DMS 273 (cell line): ENCODE results near the gene SLC2A8.

Experiments
- DNase-seq: peaks from one replicate; lab custom pipeline; 2025; ENCODE audit not compliant: unreplicated experiment; lab: John Stamatoyannopoulos, UW

SLC2A8 gene, protein sequence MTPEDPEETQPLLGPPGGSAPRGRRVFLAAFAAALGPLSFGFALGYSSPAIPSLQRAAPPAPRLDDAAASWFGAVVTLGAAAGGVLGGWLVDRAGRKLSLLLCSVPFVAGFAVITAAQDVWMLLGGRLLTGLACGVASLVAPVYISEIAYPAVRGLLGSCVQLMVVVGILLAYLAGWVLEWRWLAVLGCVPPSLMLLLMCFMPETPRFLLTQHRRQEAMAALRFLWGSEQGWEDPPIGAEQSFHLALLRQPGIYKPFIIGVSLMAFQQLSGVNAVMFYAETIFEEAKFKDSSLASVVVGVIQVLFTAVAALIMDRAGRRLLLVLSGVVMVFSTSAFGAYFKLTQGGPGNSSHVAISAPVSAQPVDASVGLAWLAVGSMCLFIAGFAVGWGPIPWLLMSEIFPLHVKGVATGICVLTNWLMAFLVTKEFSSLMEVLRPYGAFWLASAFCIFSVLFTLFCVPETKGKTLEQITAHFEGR

GRCh38 chr9:127396808-127397645 lies at the start of gene SLC2A8:
Gene SLC2A8 (plus strand): TSS chr9:127397169. CDS start chr9:127397231, 62 bp downstream.
- peak; percentile 99 for DNase-seq

DNA sequence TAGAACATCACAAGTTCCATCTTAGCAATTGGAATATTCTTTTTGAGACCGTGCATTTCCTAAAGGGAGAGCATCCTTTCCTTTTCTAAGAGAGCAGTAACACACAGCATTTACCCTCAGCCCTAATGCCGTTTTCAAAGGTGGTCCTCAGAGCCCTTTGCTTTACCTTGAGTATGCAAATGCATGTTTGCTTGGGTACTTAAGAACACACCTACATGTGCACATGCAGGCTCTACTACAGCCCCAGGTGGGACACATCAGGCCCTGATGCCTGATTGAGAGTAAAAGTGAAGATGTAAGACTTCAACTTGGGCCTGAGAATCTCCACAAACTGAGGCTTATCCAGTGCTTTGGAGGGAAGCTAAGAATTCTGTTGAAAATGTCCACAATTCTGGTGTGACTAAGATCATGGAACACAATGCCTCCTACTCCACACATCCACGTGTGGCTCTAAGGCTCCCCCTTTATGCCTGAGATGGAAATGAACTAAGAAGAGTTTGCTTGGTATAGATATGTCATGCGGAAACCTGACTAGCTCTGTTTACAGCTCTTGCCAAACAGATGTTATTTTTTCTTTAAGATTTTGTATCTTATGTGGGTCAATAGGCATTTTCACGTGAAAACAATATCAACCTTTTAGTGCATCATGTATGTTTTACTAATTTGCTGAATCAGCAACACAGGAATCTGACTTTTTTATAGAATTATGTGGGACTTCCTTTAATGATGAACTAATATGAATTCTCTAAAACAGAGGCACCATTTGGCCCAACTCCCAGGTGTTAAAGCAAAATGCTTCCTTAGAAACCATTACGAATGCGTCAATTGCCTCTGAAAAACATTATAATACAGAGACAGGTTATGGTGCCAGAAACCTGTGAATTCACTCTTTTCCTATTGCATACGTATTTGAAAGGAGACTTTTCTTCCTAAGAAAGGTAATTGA lies 48.9 kb upstream of the SLC2A8 start:
- DNase-seq: peak; percentile 57

DNA sequence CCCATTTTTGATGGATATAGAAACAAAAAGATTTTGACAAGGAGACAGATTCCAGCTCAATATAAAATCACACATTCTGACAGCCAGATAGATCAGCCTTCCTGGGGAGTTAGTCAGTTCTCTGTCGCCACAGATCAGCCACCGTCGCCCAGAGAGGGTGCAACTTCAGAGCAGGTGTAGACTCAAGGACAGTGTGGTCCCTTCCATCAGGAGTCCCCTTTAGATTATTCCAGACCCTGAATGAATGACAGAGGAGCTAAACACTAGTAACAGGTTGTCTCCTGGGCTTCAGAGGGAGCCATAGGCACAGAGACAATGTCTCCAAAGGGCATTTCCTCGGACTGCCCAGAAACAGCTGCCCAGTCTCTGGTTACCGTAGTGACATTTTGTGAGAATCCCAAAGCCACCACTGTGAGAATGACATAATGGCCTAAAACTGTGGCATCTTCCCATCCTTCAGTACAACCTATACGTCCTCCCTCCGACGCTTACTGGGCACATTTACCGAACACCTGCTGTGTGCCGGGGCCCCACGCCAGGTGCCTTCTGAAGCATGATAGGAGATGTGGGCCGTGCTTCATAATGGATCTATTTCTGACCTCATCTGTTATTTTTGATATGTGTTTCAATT lies 47.4 kb upstream of the SLC2A8 start:
- DNase-seq: no peak

GRCh38 chr9:127351182-127352166 lies 45.5 kb upstream of the SLC2A8 start:
- DNase-seq: no peak

GRCh38 chr9:127353882-127354281 lies 43.1 kb upstream of the SLC2A8 start:
- DNase-seq: no peak

DNA sequence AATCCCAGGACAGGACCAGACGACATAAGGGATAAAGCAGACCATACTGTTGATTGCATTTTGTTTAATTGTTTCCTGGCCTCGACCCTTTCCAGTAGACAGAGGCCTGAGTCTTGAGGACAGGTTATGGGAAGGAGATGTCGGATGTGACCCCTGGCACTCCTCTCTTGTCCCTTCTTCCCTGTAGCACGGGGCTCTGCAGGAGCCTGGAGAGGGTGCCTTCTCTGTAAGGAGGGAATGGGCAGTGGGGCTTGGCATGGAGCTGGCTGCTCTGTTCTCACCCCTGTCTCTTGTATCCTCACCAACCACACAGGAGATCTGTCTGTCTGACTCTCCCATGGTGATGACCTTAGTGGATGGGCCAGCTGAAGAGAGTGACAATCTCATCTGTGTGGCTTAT lies 40.1 kb upstream of the SLC2A8 start:
- DNase-seq: no peak

DNA sequence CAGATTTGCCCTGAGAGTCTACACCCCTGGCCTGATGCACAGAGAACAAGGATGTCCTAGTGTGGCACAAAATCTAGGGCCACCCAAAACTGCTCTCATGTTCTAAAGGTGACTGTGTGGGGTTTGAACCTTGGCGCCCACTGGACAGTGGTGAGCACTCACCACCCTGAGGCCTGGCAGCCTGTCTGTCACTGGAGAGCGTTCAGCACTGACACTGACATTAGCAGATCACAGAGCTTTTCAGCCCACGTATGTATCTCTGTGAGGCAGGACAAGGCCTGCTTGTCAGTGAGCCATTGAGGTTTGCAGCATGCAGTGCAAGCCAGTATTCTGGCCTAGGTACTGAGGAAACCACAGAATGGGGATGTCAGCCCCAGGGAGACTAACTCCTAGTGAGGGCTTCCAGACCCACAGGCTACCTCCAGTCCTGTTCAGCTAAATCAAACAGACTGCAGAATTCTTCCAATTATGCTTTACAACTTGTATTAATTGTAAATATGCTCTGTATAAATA lies 38.9 kb upstream of the SLC2A8 start:
- DNase-seq: no peak

- DNase-seq: no peak
Measured at GRCh38 chr9:127358770-127359169, 38.2 kb upstream of the SLC2A8 start.

DNA sequence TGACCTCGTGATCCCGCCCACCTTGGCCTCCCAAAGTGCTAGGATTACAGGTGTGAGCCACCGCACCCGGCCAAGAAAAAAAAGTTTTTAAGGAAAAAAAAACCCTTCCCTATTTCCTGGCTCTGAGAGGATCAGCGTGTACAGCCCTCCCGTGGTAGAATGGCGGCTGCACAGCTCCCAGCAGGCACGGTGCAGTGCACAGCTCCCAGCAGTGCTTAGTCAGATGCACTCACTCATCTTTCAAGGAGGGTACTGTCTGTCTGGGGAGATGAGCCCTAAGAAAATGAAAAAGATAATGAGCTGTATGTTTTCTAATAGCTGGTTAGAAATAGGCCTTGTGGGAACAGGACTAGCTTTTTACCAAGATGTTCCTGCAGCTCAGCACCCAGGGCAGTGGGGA lies 36.7 kb upstream of the SLC2A8 start:
- no peak for DNase-seq

DNA sequence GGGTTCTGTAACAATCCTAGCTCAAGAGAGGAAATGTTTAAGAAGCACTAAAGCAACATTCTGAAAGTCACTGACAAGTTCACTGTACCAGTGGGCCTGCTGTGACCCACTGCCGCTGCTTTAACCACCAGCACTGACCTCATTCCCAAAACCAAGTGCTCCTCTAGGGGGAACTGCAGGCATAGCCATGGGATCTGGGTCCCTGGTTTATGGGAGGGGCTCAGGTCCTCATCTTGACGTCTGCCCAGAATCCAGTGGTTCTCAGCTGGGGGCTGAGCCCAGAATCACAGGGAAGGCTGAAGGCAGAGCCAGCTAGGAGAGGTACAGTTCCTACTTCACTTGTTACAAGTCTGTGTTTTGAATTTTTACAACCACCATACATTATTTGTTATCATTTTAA lies 36.1 kb upstream of the SLC2A8 start:
- DNase-seq: peak; percentile 56

DNA sequence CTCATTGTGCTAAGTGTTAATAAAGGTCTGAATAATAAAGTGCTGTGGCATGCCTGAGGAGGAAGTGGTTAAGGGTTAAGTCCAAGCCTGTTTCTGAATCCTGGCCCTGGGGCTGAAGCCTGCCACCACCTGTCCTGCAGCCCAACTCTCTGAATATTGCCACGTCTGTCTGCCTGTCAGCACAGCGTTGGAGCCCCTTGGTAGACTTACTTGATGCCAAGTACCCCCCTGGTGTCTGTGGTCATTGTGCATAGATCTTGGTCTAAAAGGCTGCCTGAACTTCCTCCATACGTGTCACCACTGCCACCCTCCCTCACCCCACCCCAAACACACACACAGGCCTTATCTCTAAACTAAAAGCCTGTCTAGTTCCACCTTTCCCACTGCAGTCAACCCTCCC lies 35.4 kb upstream of the SLC2A8 start:
- DNase-seq: no peak

DNA sequence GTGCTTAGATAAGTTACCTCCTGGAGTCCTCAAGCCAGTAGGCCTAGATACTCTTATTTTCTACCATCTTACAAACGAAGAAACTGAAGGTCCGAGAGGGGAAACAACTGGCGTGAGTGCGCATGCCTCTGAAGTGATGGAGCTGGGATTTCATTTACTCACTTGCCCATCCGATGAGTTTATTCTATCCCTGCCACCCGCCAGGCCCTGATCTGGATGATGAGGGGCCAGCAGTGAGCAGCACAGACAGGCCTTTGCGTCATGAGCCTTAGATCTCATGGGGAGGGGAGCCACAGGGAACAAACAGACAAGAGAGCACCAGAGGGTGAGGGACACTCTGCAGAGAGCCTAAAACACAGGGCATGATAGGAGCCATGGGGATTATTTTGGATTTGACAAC lies 34.1 kb upstream of the SLC2A8 start:
- DNase-seq: no peak

- no peak for DNase-seq
Measured at GRCh38 chr9:127365461-127365860, 31.5 kb upstream of the SLC2A8 start.

- DNase-seq: peak; percentile 11
Measured at GRCh38 chr9:127366594-127366993, 30.4 kb upstream of the SLC2A8 start.

DNA sequence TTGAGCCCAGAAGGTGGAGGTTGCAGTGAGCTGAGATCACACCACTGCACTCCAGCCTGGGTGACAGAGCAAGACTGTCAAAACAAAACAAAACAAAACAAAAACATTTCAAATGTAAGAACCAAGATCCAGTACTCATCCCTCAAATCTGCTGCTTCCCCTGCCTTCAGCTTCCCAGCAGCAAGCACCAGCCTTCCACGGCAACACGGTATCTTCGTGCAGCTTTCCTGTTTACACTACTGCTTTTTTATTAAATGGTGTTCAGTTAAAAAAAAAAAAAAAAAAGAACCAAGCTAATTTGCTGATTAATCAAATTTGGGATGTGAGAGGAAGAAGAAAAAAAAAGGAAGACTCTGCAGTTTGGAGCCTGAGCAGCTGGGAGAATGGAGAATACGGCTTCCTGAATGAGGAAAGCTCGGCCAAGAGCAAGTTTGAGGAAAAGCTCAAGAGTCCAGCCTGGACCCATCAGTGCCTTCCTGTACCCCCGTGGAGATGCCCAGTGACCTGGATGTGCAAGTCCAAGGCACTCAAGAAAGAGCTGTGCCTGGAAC lies 28.0 kb upstream of the SLC2A8 start:
- no peak for DNase-seq

- no peak for DNase-seq
Measured at GRCh38 chr9:127369428-127369827, 27.5 kb upstream of the SLC2A8 start.

GRCh38 chr9:127370147-127370579 lies 26.8 kb upstream of the SLC2A8 start:
- DNase-seq: no peak
